GM21526 (cell line): ENCODE measurements around the gene MFSD6L.

ENCODE experiments used
- ATAC-seq: cut with Tn5 transposase; IDR thresholded peaks from one replicate; pipeline ENCODE4 v1.9.1; 2021; ENCODE audit warnings: moderate library complexity; ENCODE audit not compliant: unreplicated experiment, low FRiP score

The MFSD6L gene

GRCh38 chr17:8749616-8750015 is 49.5 kb downstream of the MFSD6L start:
- ATAC-seq: no peak

GRCh38 chr17:8747742-8748141 is 51.4 kb downstream of the MFSD6L start:
- no peak for ATAC-seq
